NT2/D1 (cell line): Measurements from ENCODE around the gene BORCS6.

Experiments
- YY1 ChIP-seq: IDR thresholded peaks from 2 replicates; pipeline ENCODE4 v1.6.1; 2011; ENCODE audit not compliant: insufficient read length, insufficient read depth
- ZNF274 ChIP-seq: IDR thresholded peaks from 2 replicates; pipeline ENCODE4 v1.6.1; 2011; ENCODE audit warnings: mild to moderate bottlenecking, low read depth, low read length

GRCh38 chr17:8159032-8159400 is 31.0 kb downstream of the BORCS6 start:
- TF ChIP-seq YY1: no peak
- TF ChIP-seq ZNF274: no peak
